ENCODE measurements around the gene KDM4C. TPM values are rescaled to one million over a fixed set of nuclear protein-coding genes. Genes with fewer than 3 reads are reported as not detected.

The KDM4C gene
- total and polyA plus RNA-seq, 11 donors = 4.4 to 19.9 (median 13.3) TPM

- no peak for DNase-seq
- Histone ChIP-seq H3K4me3 (no peak overlapping the region), H3K4me1 (peaks cover 0 to 11% (median 0%) of the 10 kb centered on the region in 12 donors), H3K27ac (no peak overlapping the region), H3K9me3 (no peaks in the 10 kb centered on the region), H3K36me3 (peaks cover 0 to 4% (median 0%) of the 10 kb centered on the region in 9 donors), H3K27me3 (no peaks in the 10 kb centered on the region)
- no peak for ATAC-seq
- TF ChIP-seq POLR2A (IDR thresholded peaks at IDR 0.05) (no peak), CTCF (IDR thresholded peaks at IDR 0.05) (no peak)
- intact Hi-C loops (cut with DNase I) = loop anchor here in 1 of 10 donors (5.0 kb wide), 1 partner anchor 46 kb away; no protein-coding TSS in a partner anchor
- 91 to 93% (median 92%) methylated on average over 5 of the region's 5 CpGs for WGBS, 4 donors
Measured at GRCh38 chr9:6921315-6921714, 163.5 kb downstream of the KDM4C start.

- no peak overlapping the region for H3K27ac ChIP-seq
- ATAC-seq = no peak
- H3K4me1 ChIP-seq = peaks cover 0 to 11% (median 0%) of the 10 kb centered on the region in 12 donors
- intact Hi-C loops (cut with DNase I) = loop anchor here in 1 of 10 donors (5.0 kb wide), 1 partner anchor 45 kb away; no protein-coding TSS in a partner anchor
- H3K36me3 ChIP-seq = peaks cover 0 to 4% (median 0%) of the 10 kb centered on the region in 9 donors
- TF ChIP-seq POLR2A (IDR thresholded peaks at IDR 0.05) = no peak
- TF ChIP-seq CTCF (IDR thresholded peaks at IDR 0.05) = no peak
- no peaks in the 10 kb centered on the region for H3K27me3 ChIP-seq
- WGBS, 4 donors = 74 to 92% (median 88%) methylated on average over 2 of the region's 2 CpGs
- no peak overlapping the region for H3K4me3 ChIP-seq
- no peaks in the 10 kb centered on the region for H3K9me3 ChIP-seq
- DNase-seq = no peak
Measured at GRCh38 chr9:6922124-6922676, 164.4 kb downstream of the KDM4C start.

GRCh38 chr9:6922680-6923079 lies 164.9 kb downstream of the KDM4C start:
- no peak overlapping the region for H3K27ac ChIP-seq
- no peaks in the 10 kb centered on the region for H3K9me3 ChIP-seq
- no peak for DNase-seq
- H3K4me1 ChIP-seq = peaks cover 0 to 11% (median 1%) of the 10 kb centered on the region in 12 donors
- WGBS, 4 donors = 78 to 84% (median 81%) methylated on average over 2 of the region's 2 CpGs
- H3K27me3 ChIP-seq = no peaks in the 10 kb centered on the region
- intact Hi-C loops (cut with DNase I) = loop anchor here in 1 of 10 donors (5.0 kb wide), 1 partner anchor 45 kb away; no protein-coding TSS in a partner anchor
- no peak for ATAC-seq
- H3K4me3 ChIP-seq = no peak overlapping the region
- TF ChIP-seq CTCF (IDR thresholded peaks at IDR 0.05) (no peak), POLR2A (IDR thresholded peaks at IDR 0.05) (no peak)
- peaks cover 0 to 4% (median 0%) of the 10 kb centered on the region in 9 donors for H3K36me3 ChIP-seq

GRCh38 chr9:6923086-6923485 lies 165.3 kb downstream of the KDM4C start:
- peaks cover 0 to 4% (median 0%) of the 10 kb centered on the region in 9 donors for H3K36me3 ChIP-seq
- 84 to 92% (median 87%) methylated on average over 5 of the region's 5 CpGs for WGBS, 4 donors
- no peaks in the 10 kb centered on the region for H3K27me3 ChIP-seq
- peaks cover 0 to 11% (median 3%) of the 10 kb centered on the region in 12 donors for H3K4me1 ChIP-seq
- ATAC-seq (no peak), DNase-seq (no peak)
- TF ChIP-seq POLR2A (IDR thresholded peaks at IDR 0.05) (no peak), CTCF (IDR thresholded peaks at IDR 0.05) (no peak)
- no peak overlapping the region for H3K27ac ChIP-seq
- H3K4me3 ChIP-seq = no peak overlapping the region
- H3K9me3 ChIP-seq = no peaks in the 10 kb centered on the region
- intact Hi-C loops (cut with DNase I) = loop anchor here in 1 of 10 donors (5.0 kb wide), 1 partner anchor 44 kb away; no protein-coding TSS in a partner anchor

All from heart left ventricle (tissue), 16 donors.